AG09319 (cell line): ENCODE data around the gene FMN2.
"Not testable (repeated sequence)": the region's sequence is repeated elsewhere in the genome, so short reads cannot be mapped to it uniquely, and the experiment has no call there.

Experiments
- DNase-seq: peaks from one replicate; pipeline ENCODE4 v3.0.0-alpha.2; 2010; ENCODE audit warnings: low read depth; ENCODE audit errors: extremely low read depth
- TF ChIP-seq, protein P1 (sequence below): IDR thresholded peaks from 2 replicates; pipeline ENCODE4 v1.5.1; 2011; ENCODE audit warnings: low read depth, mild to moderate bottlenecking, inconsistent platforms, low read length, moderate library complexity

Gene FMN2

GRCh38 chr1:240402326-240402725 lies 310.6 kb downstream of the FMN2 start:
- TF ChIP-seq, protein P1, sequence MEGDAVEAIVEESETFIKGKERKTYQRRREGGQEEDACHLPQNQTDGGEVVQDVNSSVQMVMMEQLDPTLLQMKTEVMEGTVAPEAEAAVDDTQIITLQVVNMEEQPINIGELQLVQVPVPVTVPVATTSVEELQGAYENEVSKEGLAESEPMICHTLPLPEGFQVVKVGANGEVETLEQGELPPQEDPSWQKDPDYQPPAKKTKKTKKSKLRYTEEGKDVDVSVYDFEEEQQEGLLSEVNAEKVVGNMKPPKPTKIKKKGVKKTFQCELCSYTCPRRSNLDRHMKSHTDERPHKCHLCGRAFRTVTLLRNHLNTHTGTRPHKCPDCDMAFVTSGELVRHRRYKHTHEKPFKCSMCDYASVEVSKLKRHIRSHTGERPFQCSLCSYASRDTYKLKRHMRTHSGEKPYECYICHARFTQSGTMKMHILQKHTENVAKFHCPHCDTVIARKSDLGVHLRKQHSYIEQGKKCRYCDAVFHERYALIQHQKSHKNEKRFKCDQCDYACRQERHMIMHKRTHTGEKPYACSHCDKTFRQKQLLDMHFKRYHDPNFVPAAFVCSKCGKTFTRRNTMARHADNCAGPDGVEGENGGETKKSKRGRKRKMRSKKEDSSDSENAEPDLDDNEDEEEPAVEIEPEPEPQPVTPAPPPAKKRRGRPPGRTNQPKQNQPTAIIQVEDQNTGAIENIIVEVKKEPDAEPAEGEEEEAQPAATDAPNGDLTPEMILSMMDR, result no peak
- DNase-seq, result peak; percentile 68

DNA sequence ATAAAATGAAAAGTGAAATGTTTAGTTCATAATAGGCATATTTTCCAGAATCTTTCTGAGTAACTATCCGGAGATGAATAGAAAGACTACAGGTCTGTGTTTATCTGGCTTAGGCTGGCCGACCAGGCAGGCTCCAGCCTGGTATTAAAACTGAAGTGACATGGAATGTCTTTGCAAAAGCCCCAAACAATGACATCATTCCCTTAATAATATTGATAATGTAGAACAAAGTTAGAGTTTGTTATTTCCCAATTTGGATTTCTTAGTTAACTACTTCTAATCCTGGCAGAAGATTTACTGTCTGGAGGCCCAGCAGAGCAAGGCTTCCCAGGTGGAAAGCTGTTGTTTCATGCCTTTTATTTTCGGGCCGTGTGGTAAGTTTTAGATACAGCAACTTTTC lies 312.6 kb downstream of the FMN2 start:
- TF ChIP-seq, protein P1, result no peak
- DNase-seq, result no peak

GRCh38 chr1:240405751-240406150 lies 314.1 kb downstream of the FMN2 start:
- DNase-seq, result no peak
- TF ChIP-seq, protein P1, result no peak

- no peak for DNase-seq
- TF ChIP-seq, protein P1, result no peak
Observed at GRCh38 chr1:240407407-240407806, 315.7 kb downstream of the FMN2 start.

GRCh38 chr1:240409615-240410014 lies 317.9 kb downstream of the FMN2 start:
- TF ChIP-seq, protein P1, result no peak
- no peak for DNase-seq

- DNase-seq, result peak; percentile 73
- TF ChIP-seq, protein P1, result no peak
Observed at GRCh38 chr1:240413732-240414131, 322.0 kb downstream of the FMN2 start.

DNA sequence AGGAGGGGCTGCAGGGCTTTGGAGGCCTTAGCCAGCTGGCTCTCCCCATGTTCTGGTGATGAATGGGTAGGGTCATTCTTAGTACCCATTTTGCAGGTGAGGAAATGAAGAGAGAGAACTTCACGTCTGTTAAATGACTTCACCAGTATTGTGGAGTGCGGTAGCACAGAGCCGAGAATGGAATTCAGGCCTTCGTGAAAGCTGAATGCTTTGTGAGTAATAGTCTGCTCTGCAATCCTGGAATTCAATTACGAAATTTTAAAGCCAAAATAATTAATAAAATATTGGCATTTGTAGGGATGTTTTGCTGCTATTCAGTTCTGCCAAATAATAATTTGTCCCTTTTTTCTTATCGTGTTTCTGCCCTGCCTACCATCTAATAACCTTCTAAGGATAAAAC lies 322.6 kb downstream of the FMN2 start:
- TF ChIP-seq, protein P1, result no peak
- peak; percentile 78 for DNase-seq

- DNase-seq, result not testable (repeated sequence)
Observed at GRCh38 chr1:240415011-240415410, 323.3 kb downstream of the FMN2 start.
